Brain microvascular endothelial cell (primary cell): ENCODE measurements around the gene HRH1.

Experiments
- DNase-seq: peaks from one replicate; pipeline ENCODE4 v3.0.0-alpha.2; 2020
- H3K27ac ChIP-seq: fragments of 250-450 bp; sonication (Bioruptor Pico); 2 replicates; pipeline ENCODE4 v1.5.1; 2020; ENCODE audit warnings: mild to moderate bottlenecking, moderate library complexity
- H3K27me3 ChIP-seq: fragments of 250-450 bp; sonication (Bioruptor Pico); replicated peaks from 2 replicates; pipeline ENCODE4 v1.5.1; 2020; ENCODE audit warnings: mild to moderate bottlenecking
- H3K36me3 ChIP-seq: fragments of 250-450 bp; sonication (Bioruptor Pico); replicated peaks from 2 replicates; pipeline ENCODE4 v1.5.1; 2020; ENCODE audit warnings: mild to moderate bottlenecking
- H3K4me3 ChIP-seq: 2 replicates; pipeline ENCODE4 v1.5.1; 2011; ENCODE audit warnings: low read depth, mild to moderate bottlenecking, control low read depth, low read length, moderate library complexity
- CTCF ChIP-seq: IDR thresholded peaks from 2 replicates; pipeline ENCODE4 v1.5.1; 2011; ENCODE audit warnings: low read depth, mild to moderate bottlenecking, moderate library complexity, low read length, control low read depth, inconsistent platforms; ENCODE audit errors: missing control alignments
- in situ Hi-C: cut with HindIII; loops from 2 replicates; pipeline ENCODE4 v1.10.0; 2017; ENCODE audit warnings: low sequenced_read_pairs, low pct_ligation_motif_present

Gene HRH1

GRCh38 chr3:11275926-11276325, 121.6 kb downstream of the HRH1 start:
- no peaks in the 10 kb centered on the region for H3K36me3 ChIP-seq
- no peak for TF ChIP-seq CTCF
- no peak overlapping the region for H3K27ac ChIP-seq
- in situ Hi-C loops: no loop called here
- DNase-seq: no peak
- no peak overlapping the region for H3K4me3 ChIP-seq
- H3K27me3 ChIP-seq: no peaks in the 10 kb centered on the region

GRCh38 chr3:11276901-11277300, 122.6 kb downstream of the HRH1 start:
- Histone ChIP-seq H3K27me3 (no peaks in the 10 kb centered on the region), H3K36me3 (no peaks in the 10 kb centered on the region), H3K27ac (no peak overlapping the region), H3K4me3 (no peak overlapping the region)
- no peak for DNase-seq
- in situ Hi-C loops: no loop called here
- TF ChIP-seq CTCF: no peak

GRCh38 chr3:11282250-11283138, 128.2 kb downstream of the HRH1 start:
- in situ Hi-C loops: no loop called here
- DNase-seq: no peak
- no peak overlapping the region for H3K4me3 ChIP-seq
- no peak for TF ChIP-seq CTCF
- no peak overlapping the region for H3K27ac ChIP-seq
- no peaks in the 10 kb centered on the region for H3K27me3 ChIP-seq
- peaks cover 3% of the 10 kb centered on the region for H3K36me3 ChIP-seq

GRCh38 chr3:11283139-11283475, 128.8 kb downstream of the HRH1 start:
- no peak for TF ChIP-seq CTCF
- no peak for DNase-seq
- H3K27me3 ChIP-seq: no peaks in the 10 kb centered on the region
- in situ Hi-C loops: no loop called here
- H3K4me3 ChIP-seq: no peak overlapping the region
- peaks cover 3% of the 10 kb centered on the region for H3K36me3 ChIP-seq
- no peak overlapping the region for H3K27ac ChIP-seq

- Histone ChIP-seq H3K27me3 (no peaks in the 10 kb centered on the region), H3K4me3 (no peak overlapping the region), H3K27ac (no peak overlapping the region), H3K36me3 (peaks cover 3% of the 10 kb centered on the region)
- no peak for TF ChIP-seq CTCF
- no peak for DNase-seq
- in situ Hi-C loops: no loop called here
Measured at GRCh38 chr3:11284011-11284410, 129.7 kb downstream of the HRH1 start.

- Histone ChIP-seq H3K36me3 (peaks cover 3% of the 10 kb centered on the region), H3K27ac (no peak overlapping the region), H3K4me3 (no peak overlapping the region), H3K27me3 (no peaks in the 10 kb centered on the region)
- in situ Hi-C loops: no loop called here
- no peak for DNase-seq
- no peak for TF ChIP-seq CTCF
Measured at GRCh38 chr3:11285471-11285870, 131.2 kb downstream of the HRH1 start.
